ENCODE data around the gene FAM50B.
A peak's percentile ranks its signal among the peaks of the same experiment; 100 is the strongest.

FAM50B gene, protein sequence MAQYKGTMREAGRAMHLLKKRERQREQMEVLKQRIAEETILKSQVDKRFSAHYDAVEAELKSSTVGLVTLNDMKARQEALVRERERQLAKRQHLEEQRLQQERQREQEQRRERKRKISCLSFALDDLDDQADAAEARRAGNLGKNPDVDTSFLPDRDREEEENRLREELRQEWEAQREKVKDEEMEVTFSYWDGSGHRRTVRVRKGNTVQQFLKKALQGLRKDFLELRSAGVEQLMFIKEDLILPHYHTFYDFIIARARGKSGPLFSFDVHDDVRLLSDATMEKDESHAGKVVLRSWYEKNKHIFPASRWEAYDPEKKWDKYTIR

DNA sequence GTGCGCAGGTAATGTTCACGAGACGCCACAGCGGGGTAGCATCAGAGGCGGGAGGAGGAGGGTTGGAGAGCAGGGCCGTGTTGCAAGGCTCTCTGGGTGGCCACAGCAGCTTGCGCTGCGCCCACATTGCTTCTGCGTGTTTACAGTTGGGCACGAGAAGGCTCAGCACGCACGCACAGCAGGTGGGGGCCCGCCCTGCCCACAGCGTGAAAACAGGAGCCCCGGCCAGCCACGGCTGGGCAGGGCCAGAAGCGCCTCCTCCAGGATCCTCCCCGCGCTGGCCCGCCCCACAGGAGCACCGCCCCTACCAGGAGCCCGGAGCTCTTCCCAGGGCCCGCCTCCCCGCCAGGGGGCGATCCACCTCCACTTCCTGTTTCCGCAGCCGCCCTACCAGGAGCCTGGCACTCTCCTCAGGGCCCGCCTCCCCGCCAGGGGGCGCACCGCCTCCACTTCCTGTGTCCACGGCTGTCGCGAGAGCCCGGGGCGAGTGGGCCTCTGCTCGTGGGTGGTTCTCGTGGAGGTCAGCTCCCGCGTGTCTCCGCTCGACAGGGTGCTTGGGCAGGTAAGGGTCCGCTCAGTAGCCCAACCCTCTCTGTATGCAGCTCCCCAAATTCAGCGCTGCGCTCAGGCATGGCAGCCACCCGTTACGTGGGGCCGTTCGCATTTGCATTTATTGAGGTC lies at the start of gene FAM50B:
Gene FAM50B (plus strand): TSS at position 449 of the 681 bp plus-strand sequence. CDS start 439 bp downstream, outside the sequence.
- DNase-seq (ENCODE audit: low spot score) = peak; percentile 92

DNA sequence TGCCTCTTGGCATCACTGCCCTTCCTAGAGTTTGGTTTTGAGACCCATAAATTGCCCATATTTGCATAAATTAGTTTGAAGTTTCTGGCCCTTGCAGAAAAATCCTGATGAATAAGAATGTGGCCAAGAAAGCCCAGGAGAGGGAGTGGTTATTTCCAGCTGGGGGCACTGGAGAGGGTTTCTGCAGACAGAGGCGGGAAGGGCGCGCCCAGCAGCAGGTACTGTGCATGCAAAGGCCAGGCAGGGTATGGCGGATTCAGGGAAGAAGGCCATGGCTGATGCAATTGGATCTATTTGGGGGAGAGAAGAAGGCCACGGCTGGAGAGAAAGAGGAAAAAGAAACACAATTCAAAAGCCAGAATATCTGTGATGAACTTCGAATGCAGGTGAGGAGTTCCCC lies 49.5 kb upstream of the FAM50B start:
- DNase-seq (ENCODE audit: low spot score) = no peak

DNA sequence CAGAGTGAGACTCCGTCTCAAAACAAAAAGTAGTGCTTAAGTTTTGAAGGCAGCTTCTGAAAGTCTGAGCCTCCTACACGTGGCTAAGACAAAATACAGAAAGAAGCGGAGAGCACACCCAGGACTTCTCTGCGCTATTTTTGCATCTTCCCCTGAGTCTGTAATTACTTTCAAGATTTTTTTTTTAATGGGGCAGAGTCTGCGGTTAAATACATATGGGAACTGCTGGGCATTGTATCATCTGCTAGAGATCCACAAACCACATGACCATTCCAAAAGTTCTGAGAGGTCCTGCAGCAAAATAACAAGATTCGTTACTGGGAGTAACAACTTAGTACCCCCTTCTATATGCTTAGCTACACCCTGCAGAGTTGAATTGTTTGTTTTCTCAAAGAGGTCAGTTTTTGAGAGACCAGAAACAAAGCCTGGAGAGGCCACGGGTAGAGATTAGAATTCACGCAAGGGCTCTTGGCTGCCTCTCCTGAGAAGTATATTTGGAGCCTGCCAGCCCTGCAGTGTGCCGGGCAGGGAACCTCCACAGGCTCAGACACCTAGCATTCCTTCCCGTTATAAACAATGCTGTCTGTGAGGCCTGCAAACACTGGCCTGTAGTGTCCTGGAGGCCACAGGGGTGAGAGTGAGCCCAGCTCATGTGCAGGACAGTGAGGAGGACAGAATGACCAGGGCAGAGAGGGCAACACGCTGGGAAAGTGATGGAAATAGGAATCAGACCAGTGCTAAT lies 48.2 kb upstream of the FAM50B start:
- no peak for DNase-seq (ENCODE audit: low spot score)

DNA sequence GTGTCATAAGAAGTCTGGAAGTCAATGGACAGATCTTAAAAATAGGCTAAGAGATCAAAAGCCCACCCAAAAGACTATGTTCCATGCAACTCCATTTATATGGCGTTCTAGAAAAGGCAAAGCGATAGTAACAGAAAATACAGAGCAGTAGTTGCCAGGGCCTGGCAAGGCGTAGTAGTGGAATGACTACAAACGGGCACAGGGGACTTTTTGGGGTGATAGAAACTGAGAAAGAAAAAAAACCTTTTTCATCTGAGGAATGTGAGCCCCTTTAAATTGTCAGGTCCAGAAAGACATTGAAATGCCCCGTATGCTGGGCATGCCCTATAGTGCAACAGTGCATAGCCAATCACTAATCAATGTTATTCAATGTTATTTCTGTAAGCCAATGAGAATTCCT lies 47.2 kb upstream of the FAM50B start:
- DNase-seq (ENCODE audit: low spot score) = no peak

DNA sequence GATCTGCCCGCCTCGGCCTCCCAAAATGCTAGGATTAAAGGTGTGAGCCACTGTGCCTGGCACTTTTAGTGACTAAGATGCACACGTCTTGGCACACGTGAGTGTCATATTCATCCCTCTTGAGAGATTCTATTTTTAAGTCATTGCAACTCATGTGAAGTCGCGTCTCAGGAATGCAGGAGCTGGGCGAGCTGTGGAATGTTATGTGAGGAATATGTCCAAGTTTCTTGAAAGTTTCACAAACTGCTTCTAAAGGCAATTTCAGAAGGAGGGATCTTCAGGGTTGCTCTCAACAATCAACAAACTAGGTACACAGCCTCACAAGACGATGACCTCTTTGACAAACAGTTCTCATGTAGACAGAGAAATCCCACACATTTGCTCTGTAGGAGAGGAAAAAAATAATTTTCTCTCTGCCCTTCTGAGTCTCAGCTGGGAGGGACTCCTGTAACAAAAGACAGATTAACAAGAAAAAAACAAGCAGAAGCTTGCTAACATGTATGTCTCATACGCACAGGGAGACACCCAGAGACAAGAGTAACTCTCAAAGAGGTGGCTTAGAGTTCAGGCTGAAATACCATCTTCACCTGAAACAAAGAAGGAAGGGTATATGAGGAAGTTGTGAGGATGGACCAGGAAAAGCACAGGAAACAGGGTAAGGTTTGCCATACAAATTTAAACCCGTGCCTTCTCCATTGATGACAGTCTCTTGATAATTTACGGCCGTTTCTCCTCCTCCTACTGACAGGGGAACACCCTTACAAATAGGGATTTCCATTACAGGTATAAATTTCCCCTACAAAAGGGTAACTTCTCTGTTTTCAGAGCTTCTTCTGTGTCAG lies 45.3 kb upstream of the FAM50B start:
- DNase-seq (ENCODE audit: low spot score) = no peak

DNA sequence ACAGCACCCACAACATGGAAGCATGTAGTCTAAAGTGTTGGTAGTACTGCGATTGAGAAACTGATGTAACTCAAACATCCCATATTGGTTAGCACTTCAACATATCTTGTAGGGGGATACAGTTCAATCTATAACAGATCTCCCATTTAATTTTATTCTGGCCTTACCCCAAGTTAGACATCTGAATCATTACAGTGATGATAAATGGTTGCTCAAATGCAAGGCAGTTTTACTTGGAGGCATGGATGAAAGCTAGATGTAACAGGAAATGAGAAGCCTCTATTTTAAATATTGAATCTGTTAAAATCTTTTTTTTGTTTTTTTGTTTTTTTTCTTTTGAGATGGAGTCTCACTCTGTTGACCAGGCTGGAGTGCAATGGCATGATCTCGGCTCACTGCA lies 44.2 kb upstream of the FAM50B start:
- no peak for DNase-seq (ENCODE audit: low spot score)

DNA sequence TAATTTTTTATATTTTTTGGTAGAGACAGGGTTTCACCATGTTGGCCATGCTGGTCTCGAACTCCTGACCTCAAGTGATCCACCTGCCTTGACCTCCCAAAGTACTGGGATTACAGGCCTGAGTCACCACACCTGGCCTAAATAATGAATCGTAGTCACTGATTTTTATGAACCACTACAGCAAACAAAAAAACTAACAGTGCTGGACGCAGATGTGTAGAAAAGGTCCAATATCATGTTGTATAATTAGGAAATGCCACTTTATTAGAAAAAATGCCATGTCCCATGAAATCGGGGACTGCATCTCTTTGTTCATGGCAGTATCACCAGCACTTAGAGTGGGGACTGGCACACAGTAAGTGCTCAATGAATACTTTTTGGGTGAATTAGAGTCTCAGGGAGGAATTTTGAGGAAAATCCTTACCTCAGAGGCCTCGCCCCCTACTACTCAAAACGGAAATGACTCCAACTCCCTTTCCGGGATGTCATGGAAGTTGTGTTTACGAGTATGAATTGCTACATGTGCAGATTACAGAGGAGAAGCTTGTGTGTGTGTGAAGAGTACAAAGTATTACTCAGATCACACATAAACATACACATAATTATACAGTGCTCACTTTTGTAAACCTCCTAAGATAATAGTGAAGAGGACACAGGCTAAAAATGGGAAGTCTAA lies 43.6 kb upstream of the FAM50B start:
- DNase-seq (ENCODE audit: low spot score) = no peak

DNA sequence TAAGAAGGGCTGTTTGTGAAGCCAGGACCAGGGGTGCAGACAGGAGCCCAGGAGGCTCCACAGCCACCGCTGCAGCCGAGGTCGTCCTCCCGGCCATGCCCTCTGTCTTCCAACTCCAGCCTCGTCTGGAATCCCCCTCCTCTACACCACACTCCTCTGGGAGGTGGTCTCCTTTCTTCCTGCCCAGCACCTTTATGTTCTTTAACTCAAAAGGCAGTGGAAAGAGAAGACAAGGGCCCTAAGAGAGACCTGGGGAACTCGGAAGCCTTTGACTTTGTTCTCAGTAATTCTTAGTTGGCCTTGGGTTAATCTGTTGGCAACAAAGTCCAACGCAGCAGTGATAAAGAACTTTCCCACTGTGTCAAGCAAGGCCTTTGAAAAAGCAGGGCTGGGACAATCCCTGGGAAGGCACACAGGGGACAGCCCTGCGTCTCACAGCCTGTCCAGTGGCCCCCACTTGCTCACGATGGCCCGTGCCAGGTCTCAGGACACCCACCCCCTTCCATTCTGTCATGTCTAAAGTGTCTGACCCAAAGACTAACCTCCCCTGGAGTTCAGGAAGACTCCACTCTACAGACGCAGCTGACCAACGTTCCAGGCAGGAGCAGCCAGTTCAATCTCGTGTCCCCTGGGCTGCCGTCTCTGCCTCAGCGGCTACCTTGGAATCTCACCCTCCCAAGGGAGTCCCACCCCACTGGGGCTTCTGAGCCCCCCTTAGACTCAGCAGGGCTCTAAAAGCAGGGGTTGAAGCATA lies 42.8 kb upstream of the FAM50B start:
- DNase-seq (ENCODE audit: low spot score) = no peak

DNA sequence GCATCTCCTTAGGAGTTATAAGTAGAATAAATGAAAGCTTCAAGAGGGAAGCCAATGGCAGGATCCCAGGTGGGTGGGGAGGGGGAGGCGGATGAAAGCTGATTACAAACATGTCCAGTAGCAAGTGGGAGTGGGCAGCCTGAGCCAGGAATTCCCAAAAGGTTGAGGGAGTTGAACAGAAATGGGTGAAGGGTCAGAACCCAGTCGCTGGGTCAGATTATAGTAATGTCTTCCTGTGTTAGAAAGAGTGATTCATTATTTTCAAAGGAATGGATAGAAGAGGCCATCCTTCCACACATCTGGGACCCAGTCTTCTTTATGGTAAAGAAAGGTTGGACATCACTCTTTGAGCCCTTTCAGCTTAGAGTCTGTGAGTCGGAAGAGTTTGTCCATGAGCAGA lies 41.0 kb upstream of the FAM50B start:
- DNase-seq (ENCODE audit: low spot score) = no peak

DNA sequence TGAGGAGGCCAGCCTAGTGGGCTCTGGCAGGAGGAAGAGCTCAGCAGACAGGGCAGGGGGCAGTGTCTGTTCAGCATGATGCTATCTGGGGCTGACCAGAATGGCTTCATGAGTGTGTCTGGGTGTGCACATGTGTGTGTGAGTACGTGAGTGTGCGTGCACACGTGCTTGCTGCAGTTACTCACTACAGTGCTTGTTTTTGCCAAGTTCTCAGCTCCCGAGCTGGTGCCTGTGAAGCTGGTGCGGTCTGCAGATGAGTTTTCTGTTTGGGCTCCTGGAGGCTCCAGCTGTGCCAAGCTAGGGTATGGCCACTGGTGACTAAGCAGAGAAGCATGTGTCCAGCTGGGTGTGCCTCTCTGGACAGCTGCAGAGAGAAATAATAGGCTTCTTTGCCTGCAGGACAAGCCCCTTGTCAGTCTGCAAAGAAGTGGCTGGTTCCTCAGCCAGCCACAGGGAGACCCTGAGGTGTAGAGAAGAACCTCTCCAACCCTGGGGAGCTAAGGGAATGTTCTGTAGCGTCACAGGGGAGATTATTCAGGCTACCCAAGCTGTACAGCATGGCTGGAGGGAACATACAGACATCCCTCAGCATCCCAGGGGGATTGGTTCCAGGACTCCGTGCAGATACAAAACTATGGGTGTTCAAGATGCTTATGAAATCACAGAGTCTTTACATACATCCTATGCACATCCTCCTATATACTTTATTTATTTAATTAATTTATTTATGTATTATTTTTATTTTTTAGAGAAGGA lies 40.2 kb upstream of the FAM50B start:
- DNase-seq (ENCODE audit: low spot score) = no peak

DNA sequence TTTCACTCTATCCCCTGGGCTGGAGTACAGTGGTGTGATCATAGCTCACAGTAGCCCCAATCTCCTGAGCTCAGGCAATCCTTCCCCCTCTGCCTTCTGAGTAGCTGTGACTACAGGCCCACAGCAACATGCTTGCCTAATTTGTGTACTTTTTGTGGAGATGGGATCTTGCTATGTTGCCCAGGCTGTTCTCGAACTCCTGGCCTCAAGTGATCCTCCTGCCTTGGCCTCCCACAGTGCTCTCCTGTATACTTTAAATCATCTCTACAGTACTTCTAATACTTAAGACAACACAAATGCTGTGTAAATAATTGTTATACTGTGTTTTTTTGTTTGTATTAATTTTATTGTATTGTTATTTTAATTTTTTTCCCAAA lies 39.7 kb upstream of the FAM50B start:
- no peak for DNase-seq (ENCODE audit: low spot score)

DNA sequence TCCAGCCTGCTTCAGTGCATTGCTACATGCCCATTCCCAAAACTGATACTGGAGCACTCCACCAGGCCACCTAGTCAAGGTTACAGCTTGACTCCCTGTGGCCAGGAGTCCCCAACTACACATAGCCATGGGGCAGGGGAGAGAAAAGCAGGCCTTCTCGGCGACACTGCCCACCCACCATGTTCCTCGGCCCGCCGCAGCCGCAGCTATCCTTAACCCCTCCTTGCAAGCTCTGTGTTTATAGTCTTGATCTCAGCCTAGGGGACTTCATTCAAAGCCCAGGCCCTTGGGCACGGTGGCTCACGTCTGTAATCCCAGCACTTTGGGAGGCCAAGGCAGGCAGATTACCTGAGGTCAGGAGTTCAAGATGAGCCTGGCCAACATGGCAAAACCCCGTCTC lies 39.2 kb upstream of the FAM50B start:
- DNase-seq (ENCODE audit: low spot score) = no peak

DNA sequence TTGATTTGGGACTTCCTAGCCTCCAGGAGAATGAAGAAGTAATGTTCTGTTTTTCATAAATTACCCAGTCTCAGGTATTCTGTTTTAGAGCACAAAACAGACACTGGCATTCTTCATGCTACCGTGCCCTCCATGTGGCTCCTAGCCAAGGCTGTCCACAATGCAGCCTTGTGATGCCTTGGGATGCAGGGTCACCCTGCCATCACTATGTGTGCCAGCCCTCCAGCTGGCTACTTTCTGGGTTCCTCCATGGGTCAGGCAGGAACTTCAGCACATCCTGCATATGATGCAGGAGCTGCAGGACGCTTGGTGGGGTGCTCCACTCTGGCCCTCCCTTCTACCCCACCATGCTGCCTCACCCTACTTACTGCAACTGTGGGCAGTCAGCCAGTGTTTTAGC lies 38.0 kb upstream of the FAM50B start:
- no peak for DNase-seq (ENCODE audit: low spot score)

DNA sequence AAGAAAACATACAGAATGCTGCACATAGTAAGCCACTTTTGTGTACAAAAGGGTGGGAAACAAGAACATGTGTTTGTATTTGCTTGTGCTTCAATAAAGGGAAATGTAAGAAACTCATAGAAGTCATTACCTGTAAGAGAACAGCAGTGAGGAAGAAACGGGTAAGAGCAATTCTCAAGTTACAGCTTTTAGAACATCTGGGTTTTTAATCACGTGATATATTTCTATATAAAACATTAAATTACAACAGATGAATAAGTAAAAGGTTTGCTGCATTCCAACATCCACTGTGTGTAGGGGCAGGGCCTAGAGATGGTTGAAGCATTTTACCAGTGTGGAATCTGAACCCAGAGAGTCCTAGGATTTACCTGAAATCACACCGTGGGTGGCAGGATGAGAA lies 36.6 kb upstream of the FAM50B start:
- DNase-seq (ENCODE audit: low spot score) = no peak

DNA sequence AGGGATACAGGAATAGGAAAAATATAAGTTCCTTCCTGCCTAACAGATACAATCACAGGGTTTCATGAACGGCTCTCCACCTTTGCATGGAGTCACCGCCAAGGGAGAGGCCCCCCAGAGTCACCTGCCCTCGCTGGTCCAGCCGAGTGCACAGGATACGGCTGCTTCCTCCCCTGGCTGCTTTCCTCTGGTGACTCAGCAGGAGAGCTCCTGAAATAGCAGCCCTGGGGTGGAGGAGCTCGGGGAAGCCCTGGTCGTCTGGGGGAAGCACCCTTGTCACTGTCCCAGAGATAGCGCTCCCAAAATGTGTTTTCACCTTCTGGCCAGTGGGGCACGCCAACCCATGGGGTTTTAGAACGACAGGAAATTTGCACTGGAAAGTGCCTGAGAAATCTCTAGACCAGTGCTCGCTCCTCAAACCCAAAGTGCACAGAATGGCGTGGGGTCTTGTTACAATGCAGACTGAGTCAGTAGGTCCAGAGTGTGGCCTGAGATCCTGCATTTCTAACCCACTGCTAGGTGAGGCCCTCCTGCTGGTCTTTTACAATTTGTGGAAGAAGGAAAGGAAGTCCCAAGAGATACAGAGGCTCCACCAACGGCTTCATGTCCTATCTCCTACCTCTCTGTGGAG lies 35.9 kb upstream of the FAM50B start:
- no peak for DNase-seq (ENCODE audit: low spot score)

DNA sequence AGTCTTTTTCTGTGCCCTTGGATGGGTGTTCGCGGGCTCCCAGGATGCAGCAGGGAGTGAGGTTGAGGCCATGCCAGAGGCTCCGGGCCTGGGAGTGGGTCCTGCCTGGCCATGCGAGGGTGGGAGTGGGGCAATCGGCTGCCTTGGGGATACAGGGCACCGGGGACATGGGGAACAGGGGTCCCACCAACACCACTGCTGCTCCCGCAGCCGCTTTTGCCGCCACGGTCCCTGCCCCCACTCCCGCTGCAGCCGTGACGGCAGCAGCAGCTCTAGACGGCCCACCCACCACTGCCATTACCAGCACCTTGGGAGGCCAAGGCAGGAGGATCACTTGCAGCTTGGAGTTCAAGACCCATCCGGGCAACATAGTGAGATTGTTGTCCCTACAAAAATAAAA lies 35.3 kb upstream of the FAM50B start:
- DNase-seq (ENCODE audit: low spot score) = no peak

DNA sequence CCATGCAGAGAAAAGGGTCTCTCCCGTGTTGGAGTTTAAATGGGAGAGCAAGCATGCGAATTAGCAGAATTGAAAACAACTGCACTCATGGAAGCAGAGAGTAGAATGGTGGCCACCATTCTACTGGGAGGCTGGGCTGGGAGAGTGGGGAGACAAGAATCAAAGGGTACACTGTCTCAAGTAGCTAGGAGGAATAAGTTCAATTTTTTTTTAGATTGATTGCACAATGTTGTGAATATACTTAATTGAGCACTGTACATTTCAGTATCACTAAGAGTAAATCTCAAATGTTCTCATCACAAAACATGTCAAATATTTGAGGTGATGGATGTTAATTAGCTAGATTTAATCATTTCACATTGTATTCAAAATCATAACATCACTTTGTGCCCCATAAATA lies 34.6 kb upstream of the FAM50B start:
- no peak for DNase-seq (ENCODE audit: low spot score)

DNA sequence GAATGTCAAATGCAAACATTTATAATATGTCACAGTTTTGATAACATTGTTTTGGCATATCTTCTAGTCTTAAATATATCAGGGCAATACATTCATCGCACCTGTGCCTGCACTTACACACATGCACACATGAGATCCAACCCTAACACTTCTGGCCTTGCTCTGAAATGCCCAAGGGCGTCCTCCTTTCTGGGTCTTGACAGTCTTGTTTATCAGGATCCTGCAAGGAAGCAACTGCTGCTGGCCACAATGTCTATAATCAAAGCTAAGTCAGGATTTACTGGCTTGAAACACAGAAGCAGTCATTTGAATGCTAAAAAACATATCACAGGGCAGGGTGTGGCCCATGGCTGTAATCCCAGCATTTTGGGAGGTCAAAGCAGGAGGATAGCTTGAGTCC lies 32.9 kb upstream of the FAM50B start:
- no peak for DNase-seq (ENCODE audit: low spot score)

DNA sequence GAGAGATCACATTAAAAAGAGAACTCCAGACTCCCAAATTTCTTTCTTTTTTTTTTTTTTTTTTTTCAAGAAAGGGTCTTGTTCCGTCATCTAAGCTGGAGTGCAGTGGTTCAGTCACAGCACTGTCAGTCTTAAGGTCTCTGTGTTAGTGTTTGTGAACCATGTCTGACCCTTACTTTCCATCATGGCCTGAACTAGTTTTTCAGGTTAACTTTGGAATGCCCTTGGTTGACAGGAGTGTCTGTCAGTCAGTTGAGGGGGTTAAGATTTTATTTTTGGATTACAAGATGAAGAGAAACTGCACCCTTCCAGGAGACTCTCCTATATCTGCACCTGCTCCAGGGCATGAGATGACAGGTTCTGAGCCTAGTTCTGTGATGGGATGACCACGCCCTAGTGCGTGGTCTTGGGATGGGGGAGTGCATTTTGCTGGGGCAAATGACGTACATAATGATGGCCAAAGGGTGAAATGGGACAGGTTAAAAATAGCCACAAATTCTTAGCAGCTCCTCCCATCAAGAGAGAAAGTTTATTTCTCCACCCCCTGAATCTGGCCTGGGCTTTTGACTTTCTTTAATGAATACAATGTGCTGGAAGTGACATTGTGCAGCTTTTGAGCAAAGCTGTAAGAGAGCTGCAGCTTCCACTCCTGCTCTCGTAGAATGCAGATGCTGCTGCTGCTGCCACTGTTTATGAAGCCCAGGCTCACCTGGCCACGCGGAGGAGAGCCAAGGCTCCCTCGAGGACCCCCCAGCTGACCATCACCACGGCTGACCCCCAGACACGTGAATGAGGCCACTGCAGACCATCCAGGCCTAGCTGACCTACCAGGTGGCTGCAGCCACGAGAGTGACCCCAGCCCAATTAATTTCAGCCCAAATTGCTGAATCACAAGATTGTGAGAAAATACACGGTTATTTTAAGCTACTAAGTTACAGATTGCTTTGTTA lies 29.7 kb upstream of the FAM50B start:
- DNase-seq (ENCODE audit: low spot score) = no peak

Data from hematopoietic multipotent progenitor cell treated with erythropoietin and hydrocortisone succinate and interleukin-3 and kit ligand, for 15 days (in vitro differentiated cells).